MCF 10A (cell line): Measurements from ENCODE around the gene CPE. TPM values are rescaled to one million over a fixed set of nuclear protein-coding genes. Genes with fewer than 3 reads are reported as not detected.
"Not testable (repeated sequence)": the region's sequence is repeated elsewhere in the genome, so short reads cannot be mapped to it uniquely, and the experiment has no call there.

ENCODE experiments used
- BruUV-seq: library from RNA; stranded (reverse); fragments of 400-500 nt; replicated peaks from 2 replicates; lab custom pipeline; 2021; lab: Mats Ljungman, UMichigan
- CTCF ChIA-PET: fragments of 300-600 bp; sonication (Branson Sonifier 250); formaldehyde crosslinking; extraction: SDS; loops from one replicate; lab custom pipeline; 2021; ENCODE audit warnings: antibody characterized with exemption, inconsistent platforms; lab: Yijun Ruan, JAX
- POLR2A ChIA-PET: fragments of 300-600, 350-650 bp; sonication (Branson Sonifier 250); formaldehyde crosslinking; extraction: SDS; loops from one replicate; lab custom pipeline; 2020; ENCODE audit warnings: antibody characterized with exemption, inconsistent platforms; lab: Yijun Ruan, JAX
- DNase-seq: peaks from one replicate; pipeline ENCODE4 v3.0.0-alpha.2; 2018; ENCODE audit not compliant: unreplicated experiment
- H3K27ac Mint-ChIP-seq: one replicate; pipeline ENCODE4 v1.8.0; 2022; ENCODE audit warnings: mild to moderate bottlenecking, low read depth, mixed read lengths; ENCODE audit not compliant: unreplicated experiment
- H3K27me3 Mint-ChIP-seq: one replicate; pipeline ENCODE4 v1.8.0; 2022; ENCODE audit warnings: mixed read lengths; ENCODE audit not compliant: insufficient read depth, unreplicated experiment
- H3K36me3 Mint-ChIP-seq: one replicate; pipeline ENCODE4 v1.8.0; 2022; ENCODE audit warnings: mild to moderate bottlenecking, moderate library complexity, mixed read lengths; ENCODE audit not compliant: insufficient read depth, unreplicated experiment
- H3K4me1 Mint-ChIP-seq: one replicate; pipeline ENCODE4 v1.8.0; 2022; ENCODE audit warnings: mixed read lengths; ENCODE audit not compliant: insufficient read depth, unreplicated experiment
- H3K4me3 Mint-ChIP-seq: one replicate; pipeline ENCODE4 v1.8.0; 2022; ENCODE audit warnings: mild to moderate bottlenecking, moderate library complexity, mixed read lengths; ENCODE audit not compliant: unreplicated experiment
- H3K9me3 Mint-ChIP-seq: one replicate; pipeline ENCODE4 v1.8.0; 2022; ENCODE audit warnings: mixed read lengths; ENCODE audit not compliant: unreplicated experiment
- intact Hi-C: fragments of 100-400 bp; cut with micrococcal nuclease; formaldehyde crosslinking; loops from 2 replicates; pipeline ENCODE4 v1.14.1; 2022
- total RNA-seq: library from RNA; stranded (reverse); gene quantifications from 2 replicates; pipeline ENCODE4 v1.2.3, GENCODE V29; 2022
- TF ChIP-seq, protein P1 (sequence below): fragments of 200-600 bp; IDR thresholded peaks from one replicate; pipeline ENCODE4 v1.8.0; 2022; ENCODE audit warnings: antibody characterized with exemption, mild to moderate bottlenecking; ENCODE audit not compliant: unreplicated experiment

Gene CPE
- total RNA-seq, 1 experiment from 2014 or later, result 8.3 TPM

- no TSS peak for BruUV-seq
- POLR2A ChIA-PET, result no interaction called here
- no peak for DNase-seq
- no peak overlapping the region for H3K27ac Mint-ChIP-seq
- H3K9me3 Mint-ChIP-seq, result no peaks in the 10 kb centered on the region
- CTCF ChIA-PET, result no interaction called here
- H3K36me3 Mint-ChIP-seq, result no peaks in the 10 kb centered on the region
- H3K4me1 Mint-ChIP-seq, result no peaks in the 10 kb centered on the region
- TF ChIP-seq, protein P1, sequence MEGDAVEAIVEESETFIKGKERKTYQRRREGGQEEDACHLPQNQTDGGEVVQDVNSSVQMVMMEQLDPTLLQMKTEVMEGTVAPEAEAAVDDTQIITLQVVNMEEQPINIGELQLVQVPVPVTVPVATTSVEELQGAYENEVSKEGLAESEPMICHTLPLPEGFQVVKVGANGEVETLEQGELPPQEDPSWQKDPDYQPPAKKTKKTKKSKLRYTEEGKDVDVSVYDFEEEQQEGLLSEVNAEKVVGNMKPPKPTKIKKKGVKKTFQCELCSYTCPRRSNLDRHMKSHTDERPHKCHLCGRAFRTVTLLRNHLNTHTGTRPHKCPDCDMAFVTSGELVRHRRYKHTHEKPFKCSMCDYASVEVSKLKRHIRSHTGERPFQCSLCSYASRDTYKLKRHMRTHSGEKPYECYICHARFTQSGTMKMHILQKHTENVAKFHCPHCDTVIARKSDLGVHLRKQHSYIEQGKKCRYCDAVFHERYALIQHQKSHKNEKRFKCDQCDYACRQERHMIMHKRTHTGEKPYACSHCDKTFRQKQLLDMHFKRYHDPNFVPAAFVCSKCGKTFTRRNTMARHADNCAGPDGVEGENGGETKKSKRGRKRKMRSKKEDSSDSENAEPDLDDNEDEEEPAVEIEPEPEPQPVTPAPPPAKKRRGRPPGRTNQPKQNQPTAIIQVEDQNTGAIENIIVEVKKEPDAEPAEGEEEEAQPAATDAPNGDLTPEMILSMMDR, result no peak
- H3K27me3 Mint-ChIP-seq, result no peaks in the 10 kb centered on the region
- intact Hi-C loops, result no loop called here
- no peak overlapping the region for H3K4me3 Mint-ChIP-seq
These were observed 69.9 kb downstream of the CPE start for GRCh38 chr4:165448700-165449099.

DNA sequence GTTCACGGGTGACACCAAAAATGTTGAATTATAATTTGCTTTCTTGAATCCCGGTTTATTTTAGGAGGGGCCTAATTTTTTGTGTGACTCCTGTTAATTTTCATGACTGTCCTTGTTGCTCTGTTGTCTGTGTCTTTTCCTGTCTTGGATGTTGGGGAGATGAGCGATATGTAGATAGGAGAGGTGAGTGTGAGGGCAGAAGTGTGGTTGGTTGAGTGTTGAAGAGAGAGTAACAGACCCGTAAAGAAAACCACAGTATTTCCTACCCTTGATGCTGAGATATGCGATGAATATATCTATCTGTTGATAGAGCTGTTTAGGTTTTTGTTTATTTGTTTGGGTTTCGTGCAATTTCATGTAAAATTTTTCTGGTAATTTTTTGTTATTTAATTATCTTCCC is 70.5 kb downstream of the CPE start:
- intact Hi-C loops, result no loop called here
- Mint-ChIP-seq H3K9me3 (no peaks in the 10 kb centered on the region), H3K27ac (no peak overlapping the region), H3K4me1 (no peaks in the 10 kb centered on the region), H3K36me3 (no peaks in the 10 kb centered on the region), H3K27me3 (no peaks in the 10 kb centered on the region), H3K4me3 (no peak overlapping the region)
- no TSS peak for BruUV-seq
- TF ChIP-seq, protein P1, result no peak
- POLR2A ChIA-PET, result no interaction called here
- no peak for DNase-seq
- CTCF ChIA-PET, result no interaction called here

DNA sequence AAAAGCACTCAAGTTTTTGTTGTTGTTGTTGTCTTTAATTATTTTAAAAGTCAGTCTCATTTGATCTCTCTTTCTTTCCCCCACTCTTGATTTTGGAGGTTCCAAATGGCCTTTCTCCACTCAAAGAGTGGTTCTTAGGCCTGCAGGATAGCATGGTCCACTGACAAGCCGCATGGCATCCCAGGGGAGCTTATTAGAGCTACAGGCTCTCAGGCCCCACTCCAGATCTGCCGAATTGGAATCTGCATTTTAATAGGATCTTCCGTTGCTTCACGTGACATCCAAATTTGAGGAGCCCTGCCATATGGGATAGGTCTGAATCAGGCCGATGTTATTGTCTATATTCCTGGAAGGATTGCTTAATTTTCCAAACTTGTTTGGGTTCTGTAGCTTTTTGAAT is 72.1 kb downstream of the CPE start:
- no peak overlapping the region for H3K27ac Mint-ChIP-seq
- no peaks in the 10 kb centered on the region for H3K9me3 Mint-ChIP-seq
- intact Hi-C loops, result no loop called here
- ChIA-PET CTCF (interaction anchor here (1.3 kb wide), 1 partner anchor 13 kb away, joined by 3 read pairs; no protein-coding TSS in a partner anchor), POLR2A (no interaction called here)
- H3K27me3 Mint-ChIP-seq, result no peaks in the 10 kb centered on the region
- DNase-seq, result no peak
- H3K4me3 Mint-ChIP-seq, result no peak overlapping the region
- no TSS peak for BruUV-seq
- TF ChIP-seq, protein P1, result no peak
- no peaks in the 10 kb centered on the region for H3K4me1 Mint-ChIP-seq
- no peaks in the 10 kb centered on the region for H3K36me3 Mint-ChIP-seq

GRCh38 chr4:165453140-165453539 is 74.3 kb downstream of the CPE start:
- BruUV-seq, H3K36me3 Mint-ChIP-seq, H3K27me3 Mint-ChIP-seq, H3K27ac Mint-ChIP-seq, DNase-seq, H3K9me3 Mint-ChIP-seq, H3K4me3 Mint-ChIP-seq, POLR2A ChIA-PET, H3K4me1 Mint-ChIP-seq, intact Hi-C loops: not testable (repeated sequence)
- CTCF ChIA-PET, result interaction anchor here (1.1 to 2.0 kb wide), 2 partner anchors 15 to 98 kb away, joined by 3 to 13 read pairs; no protein-coding TSS in a partner anchor

DNA sequence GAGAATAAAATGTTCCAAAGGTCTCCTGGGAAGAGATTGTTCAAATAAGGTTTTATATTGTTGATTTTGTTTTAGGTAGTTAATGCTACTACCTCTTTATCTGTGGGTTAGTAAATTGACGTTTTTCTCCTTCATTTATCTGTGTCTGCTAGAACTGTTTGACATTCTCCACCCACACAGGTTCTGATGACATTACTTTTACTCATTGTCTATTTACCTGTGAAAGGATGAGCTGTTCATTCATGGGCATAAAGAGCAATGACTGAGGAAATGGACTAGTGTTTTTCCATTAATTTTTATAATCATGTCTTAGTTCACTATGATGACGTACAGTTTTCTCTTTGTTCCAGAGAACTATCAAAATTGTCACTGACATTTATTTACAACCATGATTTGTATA is 75.6 kb downstream of the CPE start:
- no peak for DNase-seq
- CTCF ChIA-PET, result interaction anchor here (0.8 to 2.0 kb wide), 4 partner anchors 10 to 329 kb away, joined by 3 to 13 read pairs (median 4); no protein-coding TSS in a partner anchor
- intact Hi-C loops, result no loop called here
- TF ChIP-seq, protein P1, result no peak
- Mint-ChIP-seq H3K9me3 (no peaks in the 10 kb centered on the region), H3K27me3 (no peaks in the 10 kb centered on the region), H3K27ac (no peak overlapping the region), H3K4me1 (peaks cover 6% of the 10 kb centered on the region), H3K4me3 (no peak overlapping the region), H3K36me3 (no peaks in the 10 kb centered on the region)
- no TSS peak for BruUV-seq
- POLR2A ChIA-PET, result interaction anchor here (0.6 kb wide), 1 partner anchor 20 kb away, joined by 3 read pairs; no protein-coding TSS in a partner anchor
